Right lobe of liver (tissue), 6 donors: ENCODE data around the gene VRK3. TPM values are rescaled to one million over a fixed set of nuclear protein-coding genes. Genes with fewer than 3 reads are reported as not detected.
"Not testable (repeated sequence)": the region's sequence is repeated elsewhere in the genome, so short reads cannot be mapped to it uniquely, and the experiment has no call there.

Experiments
- ATAC-seq, 4 donors: fragments of 200-7000 bp; cut with Tn5 transposase; one replicate each; pipeline ENCODE4 v1.9.1; 2020; ENCODE audit warnings: mild to moderate bottlenecking in 4 of 4, moderate library complexity in 4 of 4
- DNase-seq, 3 donors: peaks; one replicate each; pipeline ENCODE4 v3.0.0-alpha.2; 2020
- H3K27ac ChIP-seq, 3 donors: fragments of 200-600 bp; one replicate each; pipeline ENCODE4 v1.8.0; 2022
- H3K27me3 ChIP-seq, 2 donors: fragments of 200-600 bp; one replicate each; pipeline ENCODE4 v1.8.0; 2022
- H3K36me3 ChIP-seq, 4 donors: fragments of 200-600 bp; sonication (generic) in 1 of 4; one replicate each; pipeline versions ENCODE4 v1.5.1 to v1.8.0; 2017 to 2022; ENCODE audit warnings: control low read depth in 1 of 4
- H3K4me1 ChIP-seq, 4 donors: fragments of 200-600 bp; sonication (generic) in 1 of 4; one replicate each; pipeline versions ENCODE4 v1.5.1 to v1.8.0; 2017 to 2022; ENCODE audit warnings: control low read depth in 1 of 4
- H3K4me3 ChIP-seq, 3 donors: fragments of 200-600 bp; one replicate each; pipeline ENCODE4 v1.8.0; 2022
- H3K9me3 ChIP-seq, 4 donors: fragments of 200-600 bp; sonication (generic) in 1 of 4; one replicate each; pipeline versions ENCODE4 v1.5.1 to v1.8.0; 2017 to 2022; ENCODE audit warnings: control low read depth in 1 of 4
- POLR2A ChIP-seq: fragments of 450-650 bp; IDR thresholded peaks from one replicate; pipeline ENCODE4 v1.6.1; 2017; ENCODE audit warnings: antibody characterized with exemption, mild to moderate bottlenecking
- WGBS: methylation state at CpG from one replicate; pipeline ENCODE4 v1.1.6; 2018; ENCODE audit warnings: low coverage, low lambda C conversion rate; ENCODE audit not compliant: insufficient coverage; ENCODE audit errors: missing lambda C conversion rate; 5-methylcytosine and 5-hydroxymethylcytosine counted together
- intact Hi-C, 2 donors: fragments of 100-400 bp; cut with DNase I; formaldehyde crosslinking; loops; one replicate each; pipeline versions ENCODE4 v1.11.2 to v1.14.1; 2022
- total RNA-seq, 6 experiments: library from RNA; depleted of rRNA in 2 of 6; stranded (reverse); fragments of >200 nt in 2 of 6; fragmentation: NEBNext Ultra II Directional in 3 of 6; extraction: Animal tissue kit (Norgen Biotek cat#: 25700) in 3 of 6; gene quantifications; one replicate each; pipeline versions ENCODE4 v1.1.0 to v1.2.4, GENCODE V29; 2016 to 2023
- TF ChIP-seq, protein P1 (sequence below), 4 donors: fragments of 200-600 bp in 3 of 4; fragments of 450-650 bp in 1 of 4; IDR thresholded peaks; one replicate each; pipeline versions ENCODE4 v1.5.1 to v1.8.0; 2016 to 2022; ENCODE audit warnings: antibody characterized with exemption in 4 of 4, mild to moderate bottlenecking in 2 of 4
- donor health status: DM: no; HTN: yes; CAD: no.
- donor health status: DM: no; HTN: no; CAD: no.
- donor health status: DM: no; HTN: no; CAD: no.
- donor health status: DM: no; HTN: yes; CAD: no.
- donor health status: DM: no; HTN: yes; CAD: no.

Gene VRK3
- total RNA-seq, 6 experiments from 2014 or later, result 29.6 to 44.2 (median 33.0) TPM

DNA sequence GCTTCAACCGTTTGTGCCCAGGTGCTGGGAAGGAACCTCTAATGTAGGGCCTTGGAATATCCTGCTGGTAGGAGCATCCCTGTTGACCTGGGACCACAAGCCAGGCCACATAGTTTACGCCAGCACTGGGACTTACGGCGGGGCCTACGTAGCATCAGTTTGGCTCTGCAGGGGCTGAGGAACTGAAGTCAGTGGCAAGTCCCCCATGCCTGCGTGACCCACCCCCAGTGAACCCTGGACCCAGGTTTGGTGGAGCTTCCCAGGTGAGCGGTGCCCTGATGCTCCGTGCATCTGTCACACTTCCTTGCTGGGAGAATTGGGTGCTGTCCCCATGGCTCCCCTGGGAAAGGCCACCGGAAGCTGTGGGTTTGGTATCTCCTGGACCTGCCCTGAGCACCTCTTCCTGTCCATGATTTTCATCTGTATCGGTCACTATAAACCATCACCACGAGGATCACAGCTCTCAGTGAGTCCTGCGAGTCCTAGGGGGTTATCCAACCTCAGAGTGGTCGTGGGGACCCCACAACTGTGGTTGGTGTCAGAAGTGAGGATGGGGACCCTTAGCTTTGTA is 74.1 kb downstream of the VRK3 start:
- intact Hi-C loops, result no loop called here
- TF ChIP-seq POLR2A, result no peak
- TF ChIP-seq, protein P1, sequence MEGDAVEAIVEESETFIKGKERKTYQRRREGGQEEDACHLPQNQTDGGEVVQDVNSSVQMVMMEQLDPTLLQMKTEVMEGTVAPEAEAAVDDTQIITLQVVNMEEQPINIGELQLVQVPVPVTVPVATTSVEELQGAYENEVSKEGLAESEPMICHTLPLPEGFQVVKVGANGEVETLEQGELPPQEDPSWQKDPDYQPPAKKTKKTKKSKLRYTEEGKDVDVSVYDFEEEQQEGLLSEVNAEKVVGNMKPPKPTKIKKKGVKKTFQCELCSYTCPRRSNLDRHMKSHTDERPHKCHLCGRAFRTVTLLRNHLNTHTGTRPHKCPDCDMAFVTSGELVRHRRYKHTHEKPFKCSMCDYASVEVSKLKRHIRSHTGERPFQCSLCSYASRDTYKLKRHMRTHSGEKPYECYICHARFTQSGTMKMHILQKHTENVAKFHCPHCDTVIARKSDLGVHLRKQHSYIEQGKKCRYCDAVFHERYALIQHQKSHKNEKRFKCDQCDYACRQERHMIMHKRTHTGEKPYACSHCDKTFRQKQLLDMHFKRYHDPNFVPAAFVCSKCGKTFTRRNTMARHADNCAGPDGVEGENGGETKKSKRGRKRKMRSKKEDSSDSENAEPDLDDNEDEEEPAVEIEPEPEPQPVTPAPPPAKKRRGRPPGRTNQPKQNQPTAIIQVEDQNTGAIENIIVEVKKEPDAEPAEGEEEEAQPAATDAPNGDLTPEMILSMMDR (IDR thresholded peaks at IDR 0.05), result no peak
- H3K27ac ChIP-seq, result no peak overlapping the region

DNA sequence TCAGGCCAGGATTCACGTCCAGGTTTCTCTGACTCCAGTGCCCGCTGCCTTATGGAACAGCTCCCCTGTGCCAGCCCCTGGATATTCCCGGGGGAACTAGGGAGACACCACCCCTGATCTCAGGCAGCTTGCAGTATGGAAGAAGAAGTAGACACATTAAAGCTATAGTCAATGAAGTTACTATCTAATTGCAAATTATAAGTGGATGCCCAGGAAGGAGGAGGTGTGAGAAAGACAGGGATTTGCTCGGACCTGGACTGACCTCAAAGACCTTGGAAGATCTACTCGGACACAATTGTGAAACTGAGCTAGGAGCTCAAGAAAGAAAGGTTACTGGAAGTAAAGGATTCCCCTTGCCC is 74.6 kb downstream of the VRK3 start:
- H3K9me3 ChIP-seq, result no peaks in the 10 kb centered on the region
- ATAC-seq, result no peak

More for the DNA sequence above, 74.1 kb downstream of the VRK3 start:
- Histone ChIP-seq H3K4me1 (peaks cover 0 to 10% (median 0%) of the 10 kb centered on the region in 4 donors), H3K9me3 (no peaks in the 10 kb centered on the region), H3K36me3 (no peaks in the 10 kb centered on the region), H3K27me3 (no peaks in the 10 kb centered on the region), H3K4me3 (no peak overlapping the region)
- DNase-seq (no peak), ATAC-seq (no peak)
- 37% methylated on average over 4 of the region's 13 CpGs for WGBS

DNA sequence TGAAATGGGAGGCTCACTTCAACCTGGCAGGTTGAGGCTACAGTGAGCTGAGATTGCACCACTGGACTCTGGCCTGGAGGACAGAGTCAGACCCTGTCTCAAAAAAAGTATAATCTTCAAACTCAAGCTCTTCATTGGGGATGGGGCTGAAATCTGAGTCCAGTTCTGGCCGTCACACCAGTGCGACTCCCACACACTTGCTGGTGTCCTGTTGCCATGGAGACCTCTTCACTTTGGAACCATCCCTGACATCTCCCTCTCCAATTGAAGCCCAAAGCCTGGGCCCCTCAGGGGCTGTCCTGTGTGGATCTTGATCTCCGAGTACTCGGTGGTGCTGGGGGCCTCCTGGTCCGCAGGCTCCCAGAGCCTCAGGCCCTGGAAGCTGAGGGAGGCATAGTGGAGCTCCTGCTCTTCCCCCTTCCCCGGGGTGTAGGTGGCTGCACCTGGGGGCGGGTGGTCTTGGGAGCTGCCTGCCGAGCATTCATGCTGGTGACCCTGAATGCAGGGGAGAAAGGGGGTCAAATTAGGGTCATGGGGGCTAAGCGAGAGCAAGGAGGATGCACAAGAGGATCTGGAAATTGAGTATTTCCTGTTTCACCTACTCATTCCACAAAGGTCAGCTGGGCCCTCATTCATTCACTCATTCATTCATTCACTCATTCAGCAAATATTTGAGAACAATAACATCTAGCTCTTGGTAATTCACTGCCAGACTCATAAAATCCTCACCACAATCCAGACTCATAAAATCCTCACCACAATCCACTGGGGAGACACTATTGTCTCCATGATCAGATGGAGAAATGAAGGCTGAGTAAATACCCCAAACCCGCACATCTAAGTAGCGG is 75.2 kb downstream of the VRK3 start:
- whole genome bisulfite sequencing, result 77% methylated on average over 5 of the region's 11 CpGs
- ATAC-seq (no peak), DNase-seq (no peak)
- TF ChIP-seq, protein P1 (IDR thresholded peaks at IDR 0.05), result no peak
- TF ChIP-seq POLR2A, result no peak
- Histone ChIP-seq H3K36me3 (no peaks in the 10 kb centered on the region), H3K4me3 (no peak overlapping the region), H3K27ac (no peak overlapping the region), H3K27me3 (no peaks in the 10 kb centered on the region), H3K4me1 (peaks cover 0 to 10% (median 0%) of the 10 kb centered on the region in 4 donors), H3K9me3 (no peaks in the 10 kb centered on the region)
- intact Hi-C loops, result no loop called here

More for the DNA sequence above, 74.6 kb downstream of the VRK3 start:
- no peak for DNase-seq
- Histone ChIP-seq H3K27ac (no peak overlapping the region), H3K36me3 (no peaks in the 10 kb centered on the region), H3K4me3 (no peak overlapping the region), H3K27me3 (no peaks in the 10 kb centered on the region), H3K4me1 (peaks cover 0 to 10% (median 0%) of the 10 kb centered on the region in 4 donors)
- WGBS, result 65% methylated on average over 5 of the region's 5 CpGs
- TF ChIP-seq POLR2A, result no peak
- TF ChIP-seq, protein P1 (IDR thresholded peaks at IDR 0.05), result no peak
- intact Hi-C loops, result no loop called here

DNA sequence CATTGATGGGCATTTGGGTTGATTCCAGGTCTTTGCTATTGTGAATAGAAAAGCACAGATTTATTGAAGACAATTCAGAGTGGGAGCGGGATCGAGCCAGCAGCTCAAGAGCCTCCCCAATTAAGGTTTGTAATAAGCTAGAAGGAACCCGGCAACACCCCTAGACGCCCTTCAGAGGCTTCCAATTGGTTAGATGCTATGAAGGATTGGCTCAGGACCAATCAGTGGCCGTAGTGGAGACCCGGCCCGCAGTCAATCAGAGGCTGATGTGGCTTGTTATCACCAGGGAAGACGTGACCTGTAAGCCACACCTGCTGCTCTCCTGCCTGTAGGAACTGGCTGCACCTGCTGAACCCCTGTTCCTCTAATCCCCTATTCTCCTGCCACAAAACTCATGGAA is 78.8 kb downstream of the VRK3 start:
- no peak overlapping the region for H3K27ac ChIP-seq
- H3K4me1 ChIP-seq, result no peaks in the 10 kb centered on the region
- no peak overlapping the region for H3K4me3 ChIP-seq
- DNase-seq (no peak), ATAC-seq (no peak)
- no peak for TF ChIP-seq POLR2A
- TF ChIP-seq, protein P1 (IDR thresholded peaks at IDR 0.05), result no peak
- 65% methylated on average over 4 of the region's 8 CpGs for WGBS
- intact Hi-C loops, result no loop called here
- no peaks in the 10 kb centered on the region for H3K36me3 ChIP-seq
- H3K27me3 ChIP-seq, result no peaks in the 10 kb centered on the region
- no peaks in the 10 kb centered on the region for H3K9me3 ChIP-seq

DNA sequence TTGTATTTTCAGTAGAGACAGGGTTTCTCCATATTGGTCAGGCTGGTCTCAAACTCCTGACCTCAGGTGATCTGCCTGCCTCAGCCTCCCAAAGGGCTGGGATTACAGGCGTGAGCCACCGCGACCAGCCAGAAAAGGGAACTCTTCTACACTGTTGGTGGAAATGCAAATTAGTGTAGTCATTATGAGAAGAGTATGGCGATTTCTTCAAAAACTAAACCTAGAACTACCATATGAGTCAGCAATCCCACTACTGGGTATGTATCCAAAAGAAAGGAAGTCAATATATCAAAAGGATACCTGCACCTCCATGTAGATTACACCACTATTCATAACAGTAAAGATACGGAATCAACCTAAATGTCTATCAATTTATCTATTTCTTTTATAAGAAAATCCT is 80.6 kb downstream of the VRK3 start:
- ATAC-seq, result not testable (repeated sequence)
- WGBS, result 81% methylated on average over 5 of the region's 5 CpGs

More for the DNA sequence above, 80.6 kb downstream of the VRK3 start:
- intact Hi-C loops, H3K36me3 ChIP-seq, H3K4me3 ChIP-seq, H3K4me1 ChIP-seq, DNase-seq, H3K27ac ChIP-seq, H3K9me3 ChIP-seq, H3K27me3 ChIP-seq: not testable (repeated sequence)
